Activated B cell treated with CpG ODN at 0.5 μM for 24 hours (primary cell): Measurements from ENCODE around the gene TRAPPC3L. TPM values are rescaled to one million over a fixed set of nuclear protein-coding genes. Genes with fewer than 3 reads are reported as not detected.

ENCODE experiments used
- ATAC-seq: fragments of 200-7000 bp; cut with Tn5 transposase; one replicate; pipeline ENCODE4 v1.10.0; 2021; ENCODE audit warnings: low read depth, mild to moderate bottlenecking, moderate library complexity
- CTCF ChIA-PET: fragments of 350-600 bp; sonication (Branson Sonifier 250); formaldehyde crosslinking; loops from one replicate; lab custom pipeline; 2021; ENCODE audit warnings: antibody characterized with exemption; lab: Charles Lee
- POLR2A ChIA-PET: fragments of 350-600 bp; sonication (Branson Sonifier 250); formaldehyde crosslinking; loops from one replicate; lab custom pipeline; 2021; ENCODE audit warnings: antibody characterized with exemption; lab: Charles Lee
- DNase-seq: peaks from one replicate; pipeline ENCODE4 v3.0.0; 2022
- H3K27ac Mint-ChIP-seq: one replicate; pipeline ENCODE4 v1.8.0; 2020; ENCODE audit warnings: mixed read lengths
- H3K27me3 Mint-ChIP-seq: one replicate; pipeline ENCODE4 v1.8.0; 2021; ENCODE audit warnings: mixed read lengths
- H3K36me3 Mint-ChIP-seq: one replicate; pipeline ENCODE4 v1.8.0; 2021; ENCODE audit warnings: low read depth, mixed read lengths
- H3K4me1 Mint-ChIP-seq: one replicate; pipeline ENCODE4 v1.8.0; 2021; ENCODE audit warnings: mixed read lengths
- H3K4me3 Mint-ChIP-seq: one replicate; pipeline ENCODE4 v1.8.0; 2020; ENCODE audit warnings: mild to moderate bottlenecking, mixed read lengths
- H3K9me3 Mint-ChIP-seq: one replicate; pipeline ENCODE4 v1.8.0; 2020; ENCODE audit warnings: mixed read lengths
- intact Hi-C: fragments of 100-400 bp; cut with micrococcal nuclease; formaldehyde crosslinking; loops from one replicate; pipeline ENCODE4 v1.15.1; 2024
- total RNA-seq: library from RNA; stranded (reverse); gene quantifications from 2 replicates; pipeline ENCODE4 v1.2.3, GENCODE V29; 2022
- TF ChIP-seq, protein P1 (sequence below): fragments of 200-600 bp; IDR thresholded peaks from one replicate; pipeline ENCODE4 v1.8.0; 2022; ENCODE audit warnings: antibody characterized with exemption, mild to moderate bottlenecking

Gene TRAPPC3L
- total RNA-seq, 1 donor from 2014 or later = not detected

GRCh38 chr6:116485559-116486184 lies 59.8 kb downstream of the TRAPPC3L start:
- TF ChIP-seq, protein P1, sequence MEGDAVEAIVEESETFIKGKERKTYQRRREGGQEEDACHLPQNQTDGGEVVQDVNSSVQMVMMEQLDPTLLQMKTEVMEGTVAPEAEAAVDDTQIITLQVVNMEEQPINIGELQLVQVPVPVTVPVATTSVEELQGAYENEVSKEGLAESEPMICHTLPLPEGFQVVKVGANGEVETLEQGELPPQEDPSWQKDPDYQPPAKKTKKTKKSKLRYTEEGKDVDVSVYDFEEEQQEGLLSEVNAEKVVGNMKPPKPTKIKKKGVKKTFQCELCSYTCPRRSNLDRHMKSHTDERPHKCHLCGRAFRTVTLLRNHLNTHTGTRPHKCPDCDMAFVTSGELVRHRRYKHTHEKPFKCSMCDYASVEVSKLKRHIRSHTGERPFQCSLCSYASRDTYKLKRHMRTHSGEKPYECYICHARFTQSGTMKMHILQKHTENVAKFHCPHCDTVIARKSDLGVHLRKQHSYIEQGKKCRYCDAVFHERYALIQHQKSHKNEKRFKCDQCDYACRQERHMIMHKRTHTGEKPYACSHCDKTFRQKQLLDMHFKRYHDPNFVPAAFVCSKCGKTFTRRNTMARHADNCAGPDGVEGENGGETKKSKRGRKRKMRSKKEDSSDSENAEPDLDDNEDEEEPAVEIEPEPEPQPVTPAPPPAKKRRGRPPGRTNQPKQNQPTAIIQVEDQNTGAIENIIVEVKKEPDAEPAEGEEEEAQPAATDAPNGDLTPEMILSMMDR = no peak

GRCh38 chr6:116483616-116484015 lies 61.9 kb downstream of the TRAPPC3L start:
- POLR2A ChIA-PET = no interaction called here

More at GRCh38 chr6:116485559-116486184, 59.8 kb downstream of the TRAPPC3L start:
- Mint-ChIP-seq H3K27me3 (no peaks in the 10 kb centered on the region), H3K4me1 (no peaks in the 10 kb centered on the region), H3K36me3 (no peaks in the 10 kb centered on the region), H3K27ac (no peak overlapping the region), H3K9me3 (peaks cover 4% of the 10 kb centered on the region), H3K4me3 (no peak overlapping the region)
- CTCF ChIA-PET = no interaction called here
- no peak for ATAC-seq
- POLR2A ChIA-PET = no interaction called here
- no peak for DNase-seq
- intact Hi-C loops = no loop called here

DNA sequence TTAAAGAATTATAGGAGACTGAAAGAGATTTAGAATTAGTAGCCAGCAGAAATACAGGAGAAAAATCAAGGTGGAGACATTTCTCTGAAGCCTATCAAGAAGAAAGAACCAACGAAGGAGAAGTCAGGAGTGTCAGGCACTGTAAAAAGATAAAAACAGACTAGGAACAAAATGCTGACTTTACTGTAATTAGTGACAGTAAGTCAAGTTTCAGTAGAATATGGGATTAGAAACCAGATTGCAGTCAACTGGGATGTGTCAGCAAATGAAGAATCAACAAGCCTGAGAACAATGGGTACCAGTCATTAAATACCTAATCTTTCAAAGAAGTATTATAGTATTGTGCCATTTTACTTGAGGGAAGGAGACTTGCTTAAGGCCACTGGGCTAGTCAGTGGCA lies 62.7 kb downstream of the TRAPPC3L start:
- Mint-ChIP-seq H3K27ac (no peak overlapping the region), H3K4me3 (no peak overlapping the region), H3K9me3 (peaks cover 4% of the 10 kb centered on the region), H3K36me3 (no peaks in the 10 kb centered on the region), H3K27me3 (no peaks in the 10 kb centered on the region), H3K4me1 (no peaks in the 10 kb centered on the region)
- no peak for ATAC-seq
- CTCF ChIA-PET = no interaction called here
- POLR2A ChIA-PET = no interaction called here
- DNase-seq = no peak
- intact Hi-C loops = no loop called here
- TF ChIP-seq, protein P1 = no peak

More at GRCh38 chr6:116483616-116484015, 61.9 kb downstream of the TRAPPC3L start:
- CTCF ChIA-PET = no interaction called here
- no peak for DNase-seq
- Mint-ChIP-seq H3K36me3 (no peaks in the 10 kb centered on the region), H3K27ac (no peak overlapping the region), H3K4me1 (no peaks in the 10 kb centered on the region), H3K27me3 (no peaks in the 10 kb centered on the region), H3K9me3 (peaks cover 2% of the 10 kb centered on the region), H3K4me3 (no peak overlapping the region)
- TF ChIP-seq, protein P1 = no peak
- no peak for ATAC-seq
- intact Hi-C loops = no loop called here

DNA sequence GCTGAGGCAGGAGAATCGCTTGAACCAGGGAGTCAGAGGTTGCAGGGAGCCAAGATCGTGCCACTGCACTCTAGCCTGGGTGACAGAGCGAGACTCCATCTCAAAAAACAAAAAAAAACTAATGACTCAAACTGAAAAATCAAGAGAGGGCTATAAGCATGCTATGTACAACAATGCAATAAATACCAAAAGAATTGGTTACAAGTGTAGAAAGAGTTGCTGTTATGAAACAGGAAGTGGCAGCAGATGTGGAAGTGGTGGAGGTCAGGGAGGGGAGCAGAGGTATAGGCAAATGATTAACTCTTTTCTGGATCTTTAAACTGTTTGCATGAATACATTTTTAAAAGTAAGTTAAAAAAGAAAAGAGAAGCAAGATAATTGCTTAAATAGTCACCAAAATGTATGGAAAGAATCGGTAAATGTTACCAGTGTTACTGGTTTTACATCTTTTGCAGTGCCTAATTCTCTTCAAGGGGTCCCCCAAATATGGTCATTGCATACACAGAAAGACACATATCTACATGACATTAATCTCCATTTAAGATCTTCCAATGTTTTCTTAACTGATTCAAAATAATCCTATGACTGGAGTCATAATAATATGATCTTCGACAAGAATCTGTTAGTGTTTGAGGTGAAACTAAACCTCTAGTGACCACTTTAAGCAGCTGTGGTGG lies 69.3 kb downstream of the TRAPPC3L start:
- ChIA-PET POLR2A (interaction anchor here (1.3 kb wide), 1 partner anchor 14 kb away, joined by 5 read pairs; no protein-coding TSS in a partner anchor), CTCF (interaction anchor here (1.4 kb wide), 1 partner anchor 189 kb away, joined by 3 read pairs; no protein-coding TSS in a partner anchor)
- H3K27ac Mint-ChIP-seq = peak overlapping the region; percentile 93
- TF ChIP-seq, protein P1 = no peak
- DNase-seq (no peak), ATAC-seq (peak; percentile 97)
- peak overlapping the region; percentile 70 for H3K4me3 Mint-ChIP-seq
- H3K9me3 Mint-ChIP-seq = peaks cover 8% of the 10 kb centered on the region
- H3K27me3 Mint-ChIP-seq = no peaks in the 10 kb centered on the region
- peaks cover 34% of the 10 kb centered on the region for H3K4me1 Mint-ChIP-seq
- no peaks in the 10 kb centered on the region for H3K36me3 Mint-ChIP-seq
- intact Hi-C loops = loop anchor here (1.0 to 2.0 kb wide), 5 partner anchors 11 to 106 kb away; partner anchors contain the start of gene DSE

DNA sequence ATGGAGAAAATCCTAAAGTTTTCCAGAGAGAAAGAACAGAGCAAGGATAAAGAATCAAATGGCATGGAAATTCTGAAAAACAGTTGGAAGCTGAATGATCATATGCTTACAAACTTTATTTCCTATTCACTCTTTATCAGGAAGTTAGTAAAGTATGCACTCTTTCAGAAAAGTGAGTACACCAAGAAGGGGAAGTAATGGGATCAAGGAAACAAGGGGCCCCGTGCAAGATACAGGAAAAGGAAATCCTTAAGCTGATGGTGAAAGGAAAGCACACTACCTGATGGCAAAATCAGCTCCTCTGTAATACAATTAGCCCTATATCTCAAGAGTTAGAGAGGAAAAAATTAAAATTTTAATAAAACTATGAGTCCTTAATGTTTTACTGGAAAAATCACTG lies 70.3 kb downstream of the TRAPPC3L start:
- Mint-ChIP-seq H3K36me3 (no peaks in the 10 kb centered on the region), H3K27me3 (no peaks in the 10 kb centered on the region), H3K4me3 (peak overlapping the region; percentile 70), H3K4me1 (peaks cover 34% of the 10 kb centered on the region), H3K9me3 (peaks cover 8% of the 10 kb centered on the region), H3K27ac (peak overlapping the region; percentile 93)
- POLR2A ChIA-PET = interaction anchor here (0.6 to 1.3 kb wide), 2 partner anchors 13 to 84 kb away, joined by 5 to 7 read pairs; no protein-coding TSS in a partner anchor
- DNase-seq (no peak), ATAC-seq (no peak)
- intact Hi-C loops = no loop called here
- CTCF ChIA-PET = no interaction called here
- TF ChIP-seq, protein P1 = no peak
